ENCODE results near the gene FAM131B. TPM values are rescaled to one million over a fixed set of nuclear protein-coding genes. Genes with fewer than 3 reads are reported as not detected.

FAM131B gene
- total RNA-seq = 3.6 and 4.0 TPM in 2 replicates

DNA sequence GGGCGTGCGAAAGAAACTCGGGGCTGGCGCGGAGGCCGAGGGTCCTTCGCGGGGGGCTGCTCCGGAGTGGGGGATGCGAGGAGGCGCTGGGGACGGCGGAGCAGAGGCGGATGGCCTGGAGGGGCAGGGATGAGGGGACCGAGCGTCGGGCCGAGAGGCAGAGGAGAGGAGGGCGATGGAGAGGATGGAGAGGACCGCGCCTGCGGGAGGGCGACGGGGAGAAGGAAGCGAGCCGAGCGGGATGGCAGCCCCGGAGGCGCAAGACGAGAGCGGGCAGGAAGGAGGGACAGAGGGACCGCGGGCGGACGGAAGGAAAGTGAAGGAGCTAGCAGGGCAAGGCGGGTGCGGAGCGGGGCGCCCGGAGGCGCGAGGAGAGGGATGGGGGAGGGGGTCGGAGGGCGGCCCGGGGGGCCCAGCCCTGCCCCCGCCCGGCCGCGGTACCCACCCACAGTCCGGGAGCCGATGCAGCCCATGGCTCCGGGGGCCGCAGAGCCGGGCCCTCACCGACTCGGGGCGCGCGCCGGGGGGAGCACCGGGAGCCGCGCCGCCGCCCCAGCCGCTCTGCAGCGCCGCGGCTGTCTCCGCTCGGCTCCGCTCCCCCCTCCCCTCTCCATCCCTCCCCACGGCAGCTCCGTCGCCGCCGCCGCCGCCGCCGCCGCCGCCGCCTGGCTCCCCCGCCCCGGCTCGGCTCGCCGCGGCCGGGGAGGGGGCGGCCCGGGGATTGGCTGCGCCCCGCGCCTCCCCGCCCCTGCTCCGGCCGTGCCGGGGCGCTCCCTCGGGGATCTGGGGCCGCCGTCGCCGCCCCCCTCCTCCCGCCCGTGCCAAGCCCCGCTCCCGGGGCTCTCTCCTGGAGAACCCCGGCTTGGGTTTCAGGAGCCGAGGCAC, at the start of gene FAM131B:
Gene FAM131B (minus strand): TSS at position 583 of the 885 bp plus-strand sequence. CDS start 110 bp downstream, at position 473.

DNA sequence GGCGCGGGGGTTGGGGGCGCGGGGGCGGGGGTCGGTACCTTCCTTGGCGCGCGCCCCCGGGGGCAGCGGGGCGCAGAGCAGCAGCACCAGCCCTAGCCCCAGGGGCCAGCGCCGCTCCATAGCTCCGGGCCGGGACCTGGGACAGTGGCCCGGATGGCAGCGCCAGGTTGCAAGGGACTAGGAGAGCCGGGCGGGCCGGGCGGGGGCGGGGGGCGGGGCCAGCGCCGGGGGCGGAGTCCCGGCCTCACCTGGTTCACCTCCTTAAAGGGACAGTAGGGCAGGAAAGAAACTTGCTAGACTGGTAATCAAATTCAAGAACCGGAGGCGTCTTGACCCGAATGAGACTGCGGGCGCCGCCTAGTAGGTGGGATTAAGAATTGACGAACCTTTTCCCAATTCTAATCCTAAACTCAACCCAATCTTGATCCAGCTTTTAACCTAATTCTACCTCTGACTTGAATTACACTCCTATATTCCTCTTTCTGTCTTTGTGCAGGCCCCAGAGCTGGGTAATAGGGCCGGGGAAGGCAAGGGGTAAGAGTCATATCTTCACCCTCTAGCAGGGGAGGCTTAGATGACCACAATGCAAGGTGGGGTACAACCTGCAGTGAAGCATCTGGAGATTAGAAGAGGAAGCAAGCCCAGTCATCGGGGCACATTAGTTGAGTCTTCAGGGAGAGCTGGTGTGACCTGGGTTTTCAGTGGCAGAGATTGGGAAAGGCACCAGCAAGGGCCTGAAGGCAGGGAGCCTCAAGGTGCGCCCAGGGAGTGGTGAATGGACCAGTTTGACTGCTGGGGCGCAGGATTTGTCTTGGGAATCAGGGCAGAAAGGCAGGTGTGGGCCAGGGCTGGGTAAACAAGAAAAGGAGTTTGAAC, 46.4 kb upstream of the FAM131B start, which contains the start of gene EPHA1:
Gene EPHA1 (minus strand): TSS at position 171 of the 876 bp plus-strand sequence. CDS start 51 bp downstream, at position 120.

GRCh38 chr7:143380646-143381426, 18.3 kb upstream of the FAM131B start, which contains the start of gene ZYX:
ZYX (plus strand) TSS chr7:143381345; CDS start chr7:143381572, 227 bp downstream.

GRCh38 chr7:143315776-143316175, 46.7 kb downstream of the FAM131B start, which contains the start of gene CLCN1:
CLCN1 (plus strand) TSS chr7:143316111; CDS start chr7:143316213, 102 bp downstream.

Other genes with a start within 250 kb of the FAM131B start
- gene PIP, start 230.6 kb downstream of the FAM131B start, total RNA-seq = not detected in 2 replicates
- gene TAS2R39, start 179.3 kb downstream of the FAM131B start, total RNA-seq = not detected in 2 replicates
- not detected in 2 replicates for gene TAS2R40, start 140.7 kb downstream of the FAM131B start, total RNA-seq
- 66.2 and 71.6 TPM in 2 replicates for gene GSTK1, start 99.3 kb downstream of the FAM131B start, total RNA-seq
- not detected in 2 replicates for gene TMEM139, start 77.8 kb downstream of the FAM131B start, total RNA-seq
- 5.9 and 13.5 TPM in 2 replicates for gene CASP2, start 74.4 kb downstream of the FAM131B start, total RNA-seq
- gene CLCN1, start 46.6 kb downstream of the FAM131B start, total RNA-seq = not detected in 2 replicates
- 35.9 and 112 TPM in 2 replicates for gene ZYX, start 18.6 kb upstream of the FAM131B start, total RNA-seq
- 0.09 TPM in 1 of 2 replicates, not detected in the other for gene EPHA1, start 46.1 kb upstream of the FAM131B start, total RNA-seq
- gene TAS2R60, start 80.7 kb upstream of the FAM131B start, total RNA-seq = not detected in 2 replicates
- gene TAS2R41, start 115.2 kb upstream of the FAM131B start, total RNA-seq = 0.14 TPM in 1 of 2 replicates, not detected in the other
- gene CTAGE15, start 209.1 kb upstream of the FAM131B start, total RNA-seq = not detected in 2 replicates

Measured in smooth muscle cell of the umbilical artery (primary cell).